ENCODE data around the gene TCAP.

DNA sequence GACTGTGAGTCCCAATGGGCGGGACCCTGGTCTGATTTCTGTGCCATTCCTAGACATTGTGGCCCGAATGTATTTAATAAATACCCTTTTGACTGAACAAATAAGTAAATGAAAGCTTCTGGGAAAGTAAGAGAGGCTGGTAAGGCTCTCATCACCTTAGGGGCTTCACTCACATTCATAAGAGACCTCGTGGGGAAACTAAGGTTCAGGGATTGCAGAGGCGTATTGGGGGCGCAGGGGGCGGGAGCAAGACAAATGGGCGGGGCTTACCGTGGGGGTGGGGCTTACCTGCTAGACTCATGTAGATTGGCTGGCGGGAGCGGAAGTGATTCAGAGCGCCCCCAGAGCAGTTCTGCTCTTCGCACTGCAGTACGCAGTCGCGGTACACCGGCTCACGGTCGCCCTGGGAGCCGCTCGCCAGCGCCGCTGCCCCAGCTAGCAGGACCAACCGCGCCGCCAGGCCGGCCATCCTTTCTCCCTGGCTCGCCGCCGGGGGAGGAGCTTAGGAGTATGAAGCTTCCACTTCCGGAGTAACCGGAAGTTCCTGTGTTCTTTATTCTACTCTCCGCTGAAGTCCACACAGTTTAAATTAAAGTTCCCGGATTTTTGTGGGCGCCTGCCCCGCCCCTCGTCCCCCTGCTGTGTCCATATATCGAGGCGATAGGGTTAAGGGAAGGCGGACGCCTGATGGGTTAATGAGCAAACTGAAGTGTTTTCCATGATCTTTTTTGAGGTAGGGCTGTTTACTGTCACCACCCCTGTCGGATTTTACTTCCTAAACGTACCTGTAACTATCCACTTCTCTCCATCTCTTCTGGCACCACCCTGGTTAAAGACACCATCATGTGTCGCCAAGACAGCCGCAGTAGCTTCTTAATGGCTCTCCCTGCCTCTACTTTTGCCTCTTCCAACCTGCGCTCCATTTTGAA is 22.7 kb downstream of the TCAP start, which contains the start of gene PGAP3:
- TF ChIP-seq, protein P1, sequence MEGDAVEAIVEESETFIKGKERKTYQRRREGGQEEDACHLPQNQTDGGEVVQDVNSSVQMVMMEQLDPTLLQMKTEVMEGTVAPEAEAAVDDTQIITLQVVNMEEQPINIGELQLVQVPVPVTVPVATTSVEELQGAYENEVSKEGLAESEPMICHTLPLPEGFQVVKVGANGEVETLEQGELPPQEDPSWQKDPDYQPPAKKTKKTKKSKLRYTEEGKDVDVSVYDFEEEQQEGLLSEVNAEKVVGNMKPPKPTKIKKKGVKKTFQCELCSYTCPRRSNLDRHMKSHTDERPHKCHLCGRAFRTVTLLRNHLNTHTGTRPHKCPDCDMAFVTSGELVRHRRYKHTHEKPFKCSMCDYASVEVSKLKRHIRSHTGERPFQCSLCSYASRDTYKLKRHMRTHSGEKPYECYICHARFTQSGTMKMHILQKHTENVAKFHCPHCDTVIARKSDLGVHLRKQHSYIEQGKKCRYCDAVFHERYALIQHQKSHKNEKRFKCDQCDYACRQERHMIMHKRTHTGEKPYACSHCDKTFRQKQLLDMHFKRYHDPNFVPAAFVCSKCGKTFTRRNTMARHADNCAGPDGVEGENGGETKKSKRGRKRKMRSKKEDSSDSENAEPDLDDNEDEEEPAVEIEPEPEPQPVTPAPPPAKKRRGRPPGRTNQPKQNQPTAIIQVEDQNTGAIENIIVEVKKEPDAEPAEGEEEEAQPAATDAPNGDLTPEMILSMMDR (IDR thresholded peaks at IDR 0.05): no peak
- peak; percentile 72 to 79 for TF ChIP-seq POLR2AphosphoS5 (IDR thresholded peaks at IDR 0.05; ENCODE audit: insufficient read depth in 1 of 2, low read depth in 1 of 2)

Measured in vagina (tissue), 2 donors.